IMR-90 (cell line): ENCODE results near the gene STX5. TPM values are rescaled to one million over a fixed set of nuclear protein-coding genes. Genes with fewer than 3 reads are reported as not detected.

Source experiments
- ATAC-seq: fragments of 200-7000 bp; cut with Tn5 transposase; 2 replicates; pipeline ENCODE4 v1.9.1; 2020; ENCODE audit warnings: low read depth, mild to moderate bottlenecking, moderate library complexity
- BruUV-seq: library from RNA; stranded (reverse); fragments of 400-500 nt; replicated peaks from 2 replicates; lab custom pipeline; 2021; lab: Mats Ljungman, UMichigan
- CTCF ChIA-PET: fragments of 300-600 bp; formaldehyde crosslinking; extraction: SDS; loops from one replicate; lab custom pipeline; 2021; ENCODE audit warnings: antibody characterized with exemption; lab: Yijun Ruan, JAX
- POLR2A ChIA-PET: fragments of 300-600 bp; sonication (Branson Sonifier 250); formaldehyde crosslinking; loops from one replicate; lab custom pipeline; 2022; ENCODE audit warnings: antibody characterized with exemption; ENCODE audit not compliant: unreplicated experiment; lab: Charles Lee
- DNase-seq: peaks from one replicate; pipeline ENCODE4 v3.0.0; 2013
- H2AFZ ChIP-seq: replicated peaks from 2 replicates; pipeline ENCODE3; 2013; ENCODE audit warnings: low read length, mild to moderate bottlenecking; ENCODE audit not compliant: poor library complexity
- H2AK5ac ChIP-seq: 2 replicates; pipeline ENCODE4 v1.6.1; 2013; ENCODE audit warnings: low read depth, low read length, inconsistent platforms
- H2AK9ac ChIP-seq: replicated peaks from 2 replicates; pipeline ENCODE3; 2013; ENCODE audit warnings: mild to moderate bottlenecking, low read depth, low read length, moderate library complexity; ENCODE audit not compliant: poor library complexity
- H2BK120ac ChIP-seq: 2 replicates; pipeline ENCODE4 v1.6.1; 2013; ENCODE audit warnings: low read depth, low read length, inconsistent platforms
- H2BK15ac ChIP-seq: 3 replicates; pipeline ENCODE4 v1.6.1; 2013; ENCODE audit warnings: low read depth, low read length, inconsistent platforms
- H2BK20ac ChIP-seq: 2 replicates; pipeline ENCODE4 v1.6.1; 2013; ENCODE audit warnings: low read depth, mild to moderate bottlenecking, inconsistent platforms, low read length, moderate library complexity
- H2BK5ac ChIP-seq: 2 replicates; pipeline ENCODE4 v1.6.1; 2013; ENCODE audit warnings: mild to moderate bottlenecking, low read depth, low read length, inconsistent platforms; ENCODE audit not compliant: poor library complexity, severe bottlenecking
- H3K14ac ChIP-seq: replicated peaks from 2 replicates; pipeline ENCODE4 v1.6.1; 2013; ENCODE audit warnings: low read depth, low read length, inconsistent platforms
- H3K18ac ChIP-seq: 2 replicates; pipeline ENCODE4 v1.6.1; 2013; ENCODE audit warnings: low read depth, low read length, control low read depth
- H3K23ac ChIP-seq: 2 replicates; pipeline ENCODE4 v1.6.1; 2013; ENCODE audit warnings: low read depth, low read length, inconsistent platforms
- H3K27ac ChIP-seq: 2 replicates; pipeline ENCODE4 v1.5.1; 2013; ENCODE audit warnings: mild to moderate bottlenecking, control low read depth, low read length; ENCODE audit not compliant: insufficient read depth
- H3K27me3 ChIP-seq: 2 replicates; pipeline ENCODE4 v1.6.1; 2013; ENCODE audit warnings: low read length; ENCODE audit not compliant: control insufficient read depth, insufficient read depth
- H3K36me3 ChIP-seq: 2 replicates; pipeline ENCODE4 v1.6.1; 2013; ENCODE audit warnings: low read length, mixed read lengths; ENCODE audit not compliant: control insufficient read depth, insufficient read depth
- H3K4ac ChIP-seq: 2 replicates; pipeline ENCODE4 v1.6.1; 2013; ENCODE audit warnings: low read depth, low read length, inconsistent platforms
- H3K4me1 ChIP-seq: 2 replicates; pipeline ENCODE4 v1.6.1; 2013; ENCODE audit warnings: low read length, mixed read lengths; ENCODE audit not compliant: control insufficient read depth, insufficient read depth
- H3K4me2 ChIP-seq: 2 replicates; pipeline ENCODE4 v1.6.1; 2013; ENCODE audit warnings: low read depth, mild to moderate bottlenecking, control low read depth, low read length, moderate library complexity
- H3K4me3 ChIP-seq: 2 replicates; pipeline ENCODE4 v1.5.1; 2013; ENCODE audit warnings: low read depth, mild to moderate bottlenecking, control low read depth, low read length, moderate library complexity; ENCODE audit not compliant: insufficient read depth
- H3K56ac ChIP-seq: 2 replicates; pipeline ENCODE4 v1.6.1; 2013; ENCODE audit warnings: low read length, inconsistent platforms; ENCODE audit not compliant: insufficient read depth; ENCODE audit errors: extremely low read depth
- H3K79me1 ChIP-seq, 2 experiments: 2 replicates each; pipeline ENCODE4 v1.6.1; 2013; ENCODE audit warnings: low read length in 2 of 2, inconsistent platforms in 1 of 2, low read depth in 1 of 2
- H3K9ac ChIP-seq: 2 replicates; pipeline ENCODE4 v1.6.1; 2013; ENCODE audit warnings: low read depth, low read length, control low read depth
- H3K9me1 ChIP-seq: 2 replicates; pipeline ENCODE4 v1.6.1; 2013; ENCODE audit warnings: low read length, inconsistent platforms; ENCODE audit not compliant: insufficient read depth
- H3K9me3 ChIP-seq: 2 replicates; pipeline ENCODE4 v1.6.1; 2013; ENCODE audit warnings: low read length; ENCODE audit not compliant: control insufficient read depth, insufficient read depth
- H4K20me1 ChIP-seq: 2 replicates; pipeline ENCODE4 v1.6.1; 2013; ENCODE audit warnings: low read length, inconsistent platforms; ENCODE audit not compliant: insufficient read depth
- H4K5ac ChIP-seq: 2 replicates; pipeline ENCODE4 v1.6.1; 2013; ENCODE audit warnings: mild to moderate bottlenecking, low read depth, low read length, control low read depth
- H4K8ac ChIP-seq, 2 experiments: 2 replicates each; pipeline ENCODE4 v1.6.1; 2013; ENCODE audit warnings: low read depth in 2 of 2, low read length in 2 of 2, control low read depth in 1 of 2, inconsistent platforms in 1 of 2
- H4K91ac ChIP-seq: 2 replicates; pipeline ENCODE4 v1.6.1; 2013; ENCODE audit warnings: low read depth, low read length, inconsistent platforms; ENCODE audit not compliant: insufficient read depth
- BHLHE40 ChIP-seq: fragments of 150-350 bp; IDR thresholded peaks from 2 replicates; pipeline ENCODE4 v1.6.1; 2016; ENCODE audit warnings: mild to moderate bottlenecking, low read depth, low read length
- CEBPB ChIP-seq: IDR thresholded peaks from 2 replicates; pipeline ENCODE4 v1.6.1; 2012; ENCODE audit warnings: low read depth, low read length, improper control_type of control experiment
- FOS ChIP-seq: fragments of 150-350 bp; IDR thresholded peaks from 2 replicates; pipeline ENCODE4 v1.6.1; 2016; ENCODE audit warnings: low read depth, low read length
- MAFK ChIP-seq: IDR thresholded peaks from 2 replicates; pipeline ENCODE4 v1.6.1; 2012; ENCODE audit warnings: low read depth, low read length, improper control_type of control experiment
- MAZ ChIP-seq: IDR thresholded peaks from 2 replicates; pipeline ENCODE4 v1.6.1; 2012; ENCODE audit warnings: low read depth, mild to moderate bottlenecking, low read length, improper control_type of control experiment, moderate library complexity, borderline replicate concordance
- MXI1 ChIP-seq: IDR thresholded peaks from 2 replicates; pipeline ENCODE4 v1.6.1; 2012; ENCODE audit warnings: low read depth, mild to moderate bottlenecking, low read length, moderate library complexity, borderline replicate concordance
- POLR2A ChIP-seq: IDR thresholded peaks from 2 replicates; pipeline ENCODE4 v1.6.1; 2012; ENCODE audit warnings: mild to moderate bottlenecking, low read depth, low read length
- RAD21 ChIP-seq: IDR thresholded peaks from 2 replicates; pipeline ENCODE4 v1.6.1; 2012; ENCODE audit warnings: low read length, improper control_type of control experiment
- RCOR1 ChIP-seq: IDR thresholded peaks from 2 replicates; pipeline ENCODE4 v1.6.1; 2012; ENCODE audit warnings: mild to moderate bottlenecking, low read length, improper control_type of control experiment; ENCODE audit not compliant: insufficient replicate concordance
- WGBS, 2 experiments: methylation state at CpG; one replicate each; pipeline versions ENCODE4 v1.1.5 to v1.1.7; 2013; ENCODE audit warnings: missing lambda C conversion rate in 2 of 2; ENCODE audit not compliant: insufficient read length in 1 of 2; ENCODE audit errors: extremely low coverage in 2 of 2; 5-methylcytosine and 5-hydroxymethylcytosine counted together
- dilution Hi-C: fragments of 300-500 bp; cut with HindIII; formaldehyde crosslinking; loops from one replicate; pipeline ENCODE4 v1.14.3; 2018; ENCODE audit warnings: low sequenced_read_pairs; ENCODE audit not compliant: unreplicated experiment
- in situ Hi-C: fragments of 300-500 bp; cut with MboI; formaldehyde crosslinking; loops from 3 replicates; pipeline ENCODE4 v1.14.3; 2019; ENCODE audit warnings: low sequenced_read_pairs, inconsistent platforms, mixed read lengths
- intact Hi-C: fragments of 100-400 bp; cut with micrococcal nuclease; formaldehyde crosslinking; loops from 2 replicates; pipeline ENCODE4 v1.10.0; 2022
- polyA plus RNA-seq, 3 experiments: library from polyadenylated mRNA; depleted of rRNA; stranded (reverse); fragments of >200 nt; gene quantifications; 2 replicates each; pipeline ENCODE4 v1.2.3, GENCODE V29; 2012; ENCODE audit warnings: low replicate concordance in 1 of 3
- total RNA-seq: library from RNA; depleted of rRNA; stranded (reverse); fragments of >200 nt; gene quantifications from 2 replicates; pipeline ENCODE4 v1.2.3, GENCODE V29; 2012
- TF ChIP-seq, protein P1 (sequence below): conservative IDR thresholded peaks from 2 replicates; pipeline ENCODE4 v1.5.1; 2012; ENCODE audit warnings: mild to moderate bottlenecking, low read depth, low read length, improper control_type of control experiment
- TF ChIP-seq, protein P2 (sequence below): fragments of 150-350 bp; IDR thresholded peaks from 2 replicates; pipeline ENCODE4 v1.6.1; 2016; ENCODE audit warnings: low read depth, mild to moderate bottlenecking, low read length, moderate library complexity, borderline replicate concordance

The STX5 gene
- total and polyA plus RNA-seq, 2 of the 4 experiments (the other 2 are of a cell fraction): 43.1 to 49.5 TPM

DNA sequence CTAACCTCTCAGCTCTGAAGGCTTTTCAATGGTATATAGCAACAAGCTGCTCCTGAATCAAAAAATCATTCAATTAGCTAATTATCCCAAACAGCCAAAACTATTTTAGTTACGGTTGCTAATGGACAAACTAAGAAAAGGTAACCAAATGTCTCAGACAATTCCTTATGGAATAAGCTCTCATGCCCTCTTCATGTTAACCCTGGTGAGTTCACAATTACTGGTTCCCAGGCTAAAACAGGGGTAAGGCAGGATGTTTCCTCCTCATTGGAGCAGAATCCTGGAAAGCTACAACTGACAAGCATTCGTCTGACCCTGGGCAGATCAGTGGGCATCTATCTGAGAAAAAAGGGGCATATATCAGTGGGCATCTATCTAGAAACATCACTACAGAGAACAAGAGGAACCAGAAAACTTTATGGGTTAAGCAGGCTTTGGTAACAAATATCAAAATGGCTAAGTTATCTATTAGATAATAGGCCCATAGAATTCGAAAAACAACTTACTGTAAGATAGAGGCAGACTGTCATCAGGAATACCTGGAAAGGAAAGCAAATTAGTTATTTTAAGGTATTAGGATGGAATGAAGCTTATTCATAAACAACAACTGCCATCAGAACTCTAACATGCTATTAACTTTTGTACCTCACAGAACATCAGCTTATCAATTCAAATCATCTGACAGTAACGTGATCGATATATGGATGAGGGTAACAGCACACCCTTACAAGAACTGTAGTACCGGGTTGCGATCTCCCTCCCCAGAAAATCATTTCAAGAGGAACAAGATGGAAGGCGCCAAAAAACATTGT is 22.4 kb upstream of the STX5 start:
- Histone ChIP-seq H3K23ac (peak overlapping the region; percentile 97), H4K91ac (no peak overlapping the region), H4K20me1 (peaks cover 42% of the 10 kb centered on the region), H2BK5ac (no peak overlapping the region), H3K27me3 (no peaks in the 10 kb centered on the region), H3K4me1 (peaks cover 2% of the 10 kb centered on the region; the same call in 1 of the 2 replicates), H3K56ac (peak overlapping the region; percentile 95; the same call in 1 of the 2 replicates), H3K79me1 (peaks cover 20 to 50% of the 10 kb centered on the region in 2 experiments), H2AK5ac (no peak overlapping the region), H3K4me2 (peak overlapping the region; percentile 83), H3K27ac (no peak overlapping the region), H2AK9ac (no peak overlapping the region), H4K5ac (no peak overlapping the region), H2BK15ac (no peak overlapping the region), H3K9me1 (0 out of 2 replicates have a peak, but pooled peaks cover 4% of the 10 kb centered on the region), H2AFZ (no peak overlapping the region), H2BK20ac (no peak overlapping the region), H2BK120ac (no peak overlapping the region), H3K4me3 (peak overlapping the region; percentile 72), H4K8ac (no peak overlapping the region), H3K18ac (no peak overlapping the region), H3K9ac (peak overlapping the region; percentile 97), H3K36me3 (peaks cover 30% of the 10 kb centered on the region), H3K4ac (no peak overlapping the region), H3K14ac (peak overlapping the region; percentile 69; the same call in 1 of the 2 replicates), H3K9me3 (no peaks in the 10 kb centered on the region)
- DNase-seq (no peak), ATAC-seq (no peak)
- ChIA-PET CTCF (interaction anchor here (1.9 kb wide), 1 partner anchor 27 kb away, joined by 6 read pairs; the partner anchor contains the start of gene SLC3A2), POLR2A (interaction anchor here (0.5 kb wide), 2 partner anchors 17 to 41 kb away, joined by 3 to 9 read pairs; no protein-coding TSS in a partner anchor)
- dilution Hi-C loops: no loop called here
- intact Hi-C loops: no loop called here
- no CpG with 5 or more reads among the region's 8 CpGs for WGBS, 2 experiments
- in situ Hi-C loops: loop anchor here (25.0 kb wide), 1 partner anchor 467 kb away; no protein-coding TSS in a partner anchor
- no TSS peak for BruUV-seq
- TF ChIP-seq, protein P1, sequence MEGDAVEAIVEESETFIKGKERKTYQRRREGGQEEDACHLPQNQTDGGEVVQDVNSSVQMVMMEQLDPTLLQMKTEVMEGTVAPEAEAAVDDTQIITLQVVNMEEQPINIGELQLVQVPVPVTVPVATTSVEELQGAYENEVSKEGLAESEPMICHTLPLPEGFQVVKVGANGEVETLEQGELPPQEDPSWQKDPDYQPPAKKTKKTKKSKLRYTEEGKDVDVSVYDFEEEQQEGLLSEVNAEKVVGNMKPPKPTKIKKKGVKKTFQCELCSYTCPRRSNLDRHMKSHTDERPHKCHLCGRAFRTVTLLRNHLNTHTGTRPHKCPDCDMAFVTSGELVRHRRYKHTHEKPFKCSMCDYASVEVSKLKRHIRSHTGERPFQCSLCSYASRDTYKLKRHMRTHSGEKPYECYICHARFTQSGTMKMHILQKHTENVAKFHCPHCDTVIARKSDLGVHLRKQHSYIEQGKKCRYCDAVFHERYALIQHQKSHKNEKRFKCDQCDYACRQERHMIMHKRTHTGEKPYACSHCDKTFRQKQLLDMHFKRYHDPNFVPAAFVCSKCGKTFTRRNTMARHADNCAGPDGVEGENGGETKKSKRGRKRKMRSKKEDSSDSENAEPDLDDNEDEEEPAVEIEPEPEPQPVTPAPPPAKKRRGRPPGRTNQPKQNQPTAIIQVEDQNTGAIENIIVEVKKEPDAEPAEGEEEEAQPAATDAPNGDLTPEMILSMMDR: no peak
- TF ChIP-seq CEBPB (no peak), RCOR1 (no peak), MXI1 (no peak), RAD21 (no peak), BHLHE40 (no peak), MAZ (no peak), MAFK (no peak), POLR2A (no peak), FOS (no peak)
- TF ChIP-seq, protein P2, sequence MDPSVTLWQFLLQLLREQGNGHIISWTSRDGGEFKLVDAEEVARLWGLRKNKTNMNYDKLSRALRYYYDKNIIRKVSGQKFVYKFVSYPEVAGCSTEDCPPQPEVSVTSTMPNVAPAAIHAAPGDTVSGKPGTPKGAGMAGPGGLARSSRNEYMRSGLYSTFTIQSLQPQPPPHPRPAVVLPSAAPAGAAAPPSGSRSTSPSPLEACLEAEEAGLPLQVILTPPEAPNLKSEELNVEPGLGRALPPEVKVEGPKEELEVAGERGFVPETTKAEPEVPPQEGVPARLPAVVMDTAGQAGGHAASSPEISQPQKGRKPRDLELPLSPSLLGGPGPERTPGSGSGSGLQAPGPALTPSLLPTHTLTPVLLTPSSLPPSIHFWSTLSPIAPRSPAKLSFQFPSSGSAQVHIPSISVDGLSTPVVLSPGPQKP: no peak
